ACHN (cell line): ENCODE results near the gene ATP11C.

Experiments
- DNase-seq: peaks from one replicate; pipeline ENCODE4 v3.0.0-alpha.2; 2015
- in situ Hi-C: cut with HindIII; loops from 2 replicates; pipeline ENCODE4 v1.10.0; 2017; ENCODE audit warnings: low sequenced_read_pairs, low pct_ligation_motif_present, low pct_unique_long_range_greater_than_20kb

The ATP11C gene

GRCh38 chrX:139766545-139766983 is 166.3 kb downstream of the ATP11C start:
- in situ Hi-C loops: no loop called here

GRCh38 chrX:139762400-139763183 is 170.3 kb downstream of the ATP11C start:
- in situ Hi-C loops: no loop called here

More at GRCh38 chrX:139766545-139766983, 166.3 kb downstream of the ATP11C start:
- DNase-seq: no peak

DNA sequence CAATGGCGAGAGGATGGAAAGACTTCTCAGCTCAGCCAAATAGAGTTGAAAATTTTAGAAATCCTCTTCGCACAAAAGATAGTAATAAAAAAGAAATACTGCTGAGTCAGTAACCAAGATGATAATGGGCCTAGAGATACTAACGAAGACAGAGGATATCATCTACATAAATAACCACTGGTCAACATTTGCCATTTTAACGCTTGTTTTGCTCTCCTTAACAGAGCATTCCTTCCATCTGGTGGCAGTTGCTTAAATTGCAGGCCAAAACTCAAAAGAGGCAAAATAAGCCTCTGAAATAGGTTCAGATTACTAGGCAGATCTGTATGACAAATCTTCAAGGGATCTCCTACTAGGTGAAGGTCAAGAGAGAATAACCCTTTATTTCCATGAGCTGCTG is 173.2 kb downstream of the ATP11C start:
- in situ Hi-C loops: no loop called here

More at GRCh38 chrX:139762400-139763183, 170.3 kb downstream of the ATP11C start:
- no peak for DNase-seq

DNA sequence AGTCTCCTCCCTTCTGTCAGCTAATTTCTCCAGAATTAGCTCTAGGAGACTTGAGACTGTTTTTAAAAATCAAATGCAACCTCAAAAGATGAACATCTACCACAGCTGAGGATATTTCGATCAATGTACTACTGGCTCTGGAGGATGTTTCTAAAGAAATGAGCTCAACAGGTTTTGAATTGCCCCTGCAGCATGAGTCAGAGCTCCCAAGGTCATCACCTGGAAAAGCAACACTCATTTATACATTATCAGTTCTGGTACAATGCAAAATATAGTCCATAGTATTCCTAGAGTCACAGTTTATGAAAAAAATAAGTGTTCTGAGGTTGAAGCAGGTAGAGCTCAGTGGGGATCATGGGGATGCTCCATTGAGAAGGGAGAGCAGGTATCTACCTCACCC is 174.0 kb downstream of the ATP11C start:
- no peak for DNase-seq
- in situ Hi-C loops: no loop called here

More for the DNA sequence above, 173.2 kb downstream of the ATP11C start:
- DNase-seq: peak; percentile 9

DNA sequence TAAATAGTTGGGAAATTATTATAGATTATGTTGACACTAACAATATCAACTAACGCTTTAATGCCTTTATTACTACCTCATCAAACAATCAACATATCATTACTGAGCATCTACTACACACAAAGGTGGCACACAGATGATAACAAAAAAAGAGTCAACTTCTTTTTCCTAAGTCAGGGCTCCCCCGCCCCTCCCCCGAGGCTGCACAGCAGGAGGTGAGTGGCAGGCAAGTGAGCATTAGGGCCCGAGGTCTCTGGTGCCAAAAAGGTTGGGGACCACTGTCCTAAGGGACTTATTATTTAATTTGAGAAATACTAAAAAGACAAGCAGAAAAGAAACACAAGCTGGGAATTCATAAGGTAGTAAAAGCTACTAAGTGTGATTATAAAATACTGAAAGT is 174.6 kb downstream of the ATP11C start:
- DNase-seq: no peak
- in situ Hi-C loops: no loop called here

GRCh38 chrX:139751053-139751452 is 181.8 kb downstream of the ATP11C start:
- no peak for DNase-seq
- in situ Hi-C loops: no loop called here

DNA sequence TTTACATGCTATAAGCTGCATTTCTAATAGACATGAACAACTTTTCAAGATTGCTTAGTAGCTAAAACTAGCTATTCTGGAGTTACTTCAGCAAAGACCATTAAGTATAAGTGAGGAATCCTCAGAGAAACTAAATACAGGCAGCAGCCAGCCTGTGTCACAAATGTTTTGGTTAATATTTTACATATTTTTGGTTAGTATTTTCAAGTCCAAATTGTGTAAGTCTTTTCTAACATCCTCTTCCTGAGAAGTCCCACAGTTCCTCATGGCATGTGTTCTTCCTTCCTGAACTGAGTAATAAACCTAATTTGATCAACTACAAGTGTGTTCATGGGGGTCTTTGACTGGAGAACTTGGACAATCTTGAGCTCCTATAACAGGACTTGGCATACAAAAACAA is 182.5 kb downstream of the ATP11C start:
- in situ Hi-C loops: no loop called here
- DNase-seq: no peak

DNA sequence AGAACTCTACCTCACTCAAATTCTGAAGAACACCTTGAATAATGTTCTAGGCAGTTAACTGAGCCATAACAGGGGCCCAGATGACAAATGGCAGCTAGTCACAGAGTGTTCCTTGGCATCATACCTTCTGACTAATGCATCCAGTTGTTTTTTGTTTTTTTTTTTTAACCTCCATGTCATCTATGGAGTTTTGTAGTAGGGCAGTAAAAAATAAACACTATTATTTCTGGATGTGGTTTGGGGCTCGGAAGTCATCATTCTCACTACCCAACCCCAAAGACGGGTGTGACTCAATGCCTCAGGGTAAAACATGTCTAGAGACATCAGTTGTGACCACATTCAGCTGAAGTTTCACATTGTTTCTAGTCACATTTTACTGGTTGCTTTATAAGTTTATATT is 193.7 kb downstream of the ATP11C start:
- DNase-seq: no peak

DNA sequence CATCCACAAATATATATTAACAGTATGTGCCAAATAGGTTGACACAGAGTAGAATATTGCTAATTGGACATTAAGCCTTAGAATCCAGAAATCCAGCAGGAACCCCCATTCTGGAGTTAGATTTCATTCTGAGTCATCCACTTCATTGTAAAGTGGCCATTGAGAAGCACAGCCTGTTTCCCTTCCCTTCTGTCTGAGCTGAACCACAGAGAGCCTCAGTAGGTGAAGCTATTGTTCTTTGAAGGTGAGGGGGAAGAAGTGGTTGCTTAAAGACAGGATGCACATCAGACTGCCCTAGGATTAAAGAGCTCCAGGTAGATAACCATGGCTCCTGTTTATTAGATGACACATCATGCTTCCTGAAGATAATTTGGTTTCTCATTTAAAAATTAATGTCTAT is 194.3 kb downstream of the ATP11C start:
- in situ Hi-C loops: no loop called here
- DNase-seq: no peak

More for the DNA sequence above, 193.7 kb downstream of the ATP11C start:
- in situ Hi-C loops: no loop called here

DNA sequence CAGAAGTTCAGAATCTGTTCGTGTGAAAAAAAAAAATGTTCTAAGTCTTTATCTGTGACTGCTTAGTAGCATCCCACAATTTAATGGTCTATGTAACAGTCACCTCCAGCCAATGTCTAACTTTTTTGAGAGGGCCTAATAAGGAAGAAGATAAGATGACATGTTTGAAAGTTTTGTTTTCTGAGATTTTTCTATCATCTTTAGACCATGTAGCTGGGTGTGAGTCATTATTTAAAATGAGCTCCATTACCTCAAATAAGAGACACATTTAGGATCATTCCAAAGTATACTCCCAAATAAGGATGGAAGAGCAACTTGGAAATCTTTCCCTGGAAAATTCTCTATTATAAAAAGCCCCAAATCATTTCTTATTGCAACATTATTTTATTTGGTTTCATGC is 196.7 kb downstream of the ATP11C start:
- in situ Hi-C loops: no loop called here
- no peak for DNase-seq

DNA sequence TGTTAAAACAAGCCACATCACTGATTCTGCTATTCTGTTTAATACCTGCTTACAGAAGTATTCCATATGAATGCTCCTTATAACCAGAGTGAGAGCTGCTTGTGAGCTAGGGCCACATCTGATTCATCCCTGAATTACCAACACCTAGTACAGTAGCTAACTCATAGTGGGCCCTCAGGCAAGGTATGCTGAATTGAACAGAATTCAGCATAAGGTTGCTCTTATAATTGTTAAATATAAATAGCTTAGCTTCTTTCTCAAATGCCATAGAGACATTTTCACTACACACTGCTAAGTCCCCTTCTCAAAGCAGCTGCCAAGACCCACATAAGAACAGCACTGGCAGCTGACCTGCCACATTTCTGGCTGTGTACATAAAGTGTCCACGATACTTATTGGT is 197.9 kb downstream of the ATP11C start:
- in situ Hi-C loops: no loop called here
- no peak for DNase-seq

GRCh38 chrX:139725720-139726119 is 207.1 kb downstream of the ATP11C start:
- in situ Hi-C loops: no loop called here

DNA sequence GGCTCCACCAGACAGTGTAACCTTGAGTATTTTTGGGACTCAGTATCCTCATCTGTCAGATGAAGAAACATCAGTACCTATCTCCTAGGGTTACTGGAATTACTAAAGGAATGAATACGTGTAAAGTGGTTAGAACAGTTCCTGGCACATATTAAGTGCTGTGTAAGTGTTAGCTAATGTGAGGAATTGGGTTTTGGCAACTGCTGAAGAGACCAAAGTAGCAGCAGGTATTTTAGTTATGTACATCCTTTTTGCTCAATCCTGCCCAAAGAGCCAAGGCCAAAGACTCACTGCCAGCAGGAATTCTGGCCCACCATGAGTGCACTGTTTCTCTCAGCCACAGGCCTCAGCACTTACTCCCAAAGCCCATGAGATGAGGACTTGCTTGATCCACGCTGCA is 208.2 kb downstream of the ATP11C start:
- DNase-seq: no peak
- in situ Hi-C loops: no loop called here

More at GRCh38 chrX:139725720-139726119, 207.1 kb downstream of the ATP11C start:
- no peak for DNase-seq

DNA sequence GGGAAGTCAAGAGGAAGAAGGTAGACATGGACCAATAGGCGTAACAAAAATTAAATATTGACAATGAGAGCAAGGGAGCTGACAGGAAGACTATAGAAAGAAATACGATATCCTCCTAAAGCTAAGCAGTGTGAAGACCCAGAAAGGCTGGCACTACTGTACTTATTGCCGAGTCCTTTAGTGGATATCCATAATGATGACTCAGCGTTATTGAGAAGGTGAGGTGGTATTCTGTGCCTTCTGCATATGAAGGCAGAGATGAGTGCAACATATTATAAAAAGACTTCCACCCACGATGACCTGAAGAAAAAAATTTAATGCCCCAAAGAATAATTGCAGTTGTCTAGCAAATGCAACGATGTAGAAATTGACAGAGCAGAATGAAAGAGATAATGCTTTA is 211.9 kb downstream of the ATP11C start:
- DNase-seq: no peak
- in situ Hi-C loops: no loop called here

DNA sequence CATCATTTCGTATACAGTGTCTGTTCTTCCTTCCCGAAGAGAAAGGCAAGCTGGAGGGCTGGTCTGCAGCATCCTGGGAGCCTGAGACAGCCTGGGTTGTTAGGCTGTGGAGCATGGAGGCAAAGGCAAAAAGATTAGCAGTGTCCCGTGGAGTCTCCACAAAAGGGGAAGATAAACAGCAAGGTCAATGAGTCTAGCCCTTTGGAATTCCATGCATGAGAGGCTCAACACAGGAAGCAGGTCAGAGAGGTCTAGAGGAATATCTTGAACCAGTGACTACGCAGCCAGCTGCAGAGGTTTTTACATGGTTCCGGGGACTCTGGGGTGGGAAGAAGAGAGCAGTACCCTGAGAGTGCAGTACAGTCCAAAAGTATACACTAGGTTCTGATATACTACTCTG is 212.7 kb downstream of the ATP11C start:
- DNase-seq: peak; percentile 76
- in situ Hi-C loops: no loop called here

GRCh38 chrX:139708067-139708466 is 224.8 kb downstream of the ATP11C start, which contains the start of gene MCF2:
Gene MCF2, minus strand, starts transcription at chrX:139708167. Its CDS starts 56,423 bp downstream, at chrX:139651744.
- in situ Hi-C loops: no loop called here
- no peak for DNase-seq

GRCh38 chrX:139702658-139703057 is 230.2 kb downstream of the ATP11C start:
- DNase-seq: no peak
- in situ Hi-C loops: no loop called here

- in situ Hi-C loops: no loop called here
- DNase-seq: no peak
Measured at GRCh38 chrX:139692908-139693307, 239.9 kb downstream of the ATP11C start.

- in situ Hi-C loops: no loop called here
- no peak for DNase-seq
Measured at GRCh38 chrX:139692506-139692849, 240.4 kb downstream of the ATP11C start.

DNA sequence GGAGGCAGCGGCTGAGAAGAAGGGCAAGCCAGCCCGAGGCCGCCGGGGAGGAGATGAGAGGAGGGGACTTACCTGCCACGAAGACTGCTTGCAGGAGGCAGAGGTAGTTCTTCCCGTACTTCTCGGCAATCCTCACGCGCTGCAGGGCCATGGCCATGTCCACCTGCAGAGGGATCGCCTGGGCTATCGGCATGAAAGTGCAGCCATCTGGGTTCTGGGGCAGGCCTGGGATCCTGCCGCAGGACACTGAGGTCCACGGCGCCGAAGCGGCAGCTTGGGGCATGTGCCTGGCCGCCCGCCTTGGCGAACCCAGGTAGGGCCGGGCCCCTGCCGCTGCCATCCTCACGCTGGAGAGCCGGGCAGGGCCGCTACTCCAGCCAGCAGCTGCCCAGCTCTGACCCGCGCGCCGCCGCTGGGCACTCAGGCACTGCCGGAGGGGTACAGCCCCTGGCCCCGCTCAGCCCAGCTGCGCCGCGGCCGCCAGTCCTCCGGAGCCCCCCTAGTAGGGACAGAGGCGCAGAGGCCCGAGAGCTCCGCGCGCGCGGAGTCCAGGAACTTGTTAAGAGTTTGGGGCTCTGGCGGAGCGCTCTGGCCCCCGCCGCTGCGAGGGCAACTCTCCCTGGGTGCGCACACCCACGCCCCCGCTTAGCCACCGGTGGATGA is 240.9 kb downstream of the ATP11C start:
- DNase-seq: no peak
- in situ Hi-C loops: no loop called here
